HCT116 (cell line): ENCODE measurements around the gene HIF1AN. TPM values are rescaled to one million over a fixed set of nuclear protein-coding genes. Genes with fewer than 3 reads are reported as not detected.

Experiments
- ATAC-seq: fragments of 200-7000 bp; cut with Tn5 transposase; 2 replicates; pipeline ENCODE4 v1.9.1; 2020; ENCODE audit warnings: mild to moderate bottlenecking, moderate library complexity
- BruUV-seq: library from RNA; stranded (reverse); fragments of 400-500 nt; replicated peaks from 2 replicates; lab custom pipeline; 2021; lab: Mats Ljungman, UMichigan
- CTCF ChIA-PET: fragments of 300-600 bp; sonication (Branson Sonifier 250); formaldehyde crosslinking; loops from one replicate; lab custom pipeline; 2021; ENCODE audit warnings: antibody characterized with exemption; lab: Charles Lee
- POLR2A ChIA-PET: fragments of 300-600, 350-600 bp; sonication (Branson Sonifier 250); formaldehyde crosslinking; loops from one replicate; lab custom pipeline; 2021; ENCODE audit warnings: antibody characterized with exemption; lab: Charles Lee
- RAD21 ChIA-PET, 2 experiments: fragments of 300-600 bp; sonication (Branson Sonifier 250); formaldehyde crosslinking; loops; one replicate each; lab custom pipeline; 2023; ENCODE audit warnings: low total read pairs in 2 of 2; ENCODE audit not compliant: uncharacterized antibody in 2 of 2, unreplicated experiment in 2 of 2, low non-redundant PET in 1 of 2; lab: Charles Lee
- DNase-seq: peaks from one replicate; pipeline ENCODE4 v3.0.0-alpha.2; 2010; ENCODE audit warnings: low read depth, low spot score
- H2AFZ ChIP-seq: fragments of 200-600 bp; shearing (Covaris generic), sonication (generic); 2 replicates; pipeline ENCODE4 v1.6.1; 2017; ENCODE audit warnings: low read depth, mixed run types, mixed read lengths, antibody characterized with exemption, low read length; ENCODE audit not compliant: poor library complexity, severe bottlenecking
- H3K27ac ChIP-seq: 2 replicates; pipeline ENCODE4 v1.5.1; 2012; ENCODE audit warnings: low read depth, low read length
- H3K27me3 ChIP-seq: fragments of 200-600 bp; sonication (generic); 2 replicates; pipeline ENCODE4 v1.6.1; 2016; ENCODE audit warnings: mixed run types, low read length, mixed read lengths; ENCODE audit not compliant: insufficient read depth
- H3K36me3 ChIP-seq, 2 experiments: fragments of 200-500 bp in 1 of 2; fragments of 200-600 bp in 1 of 2; sonication (Bioruptor generic) in 1 of 2; sonication (generic) in 1 of 2; 2 replicates each; pipeline versions ENCODE4 v1.5.1 to v1.6.1; 2014 to 2016; ENCODE audit warnings: low read length in 2 of 2, inconsistent platforms in 1 of 2, mixed read lengths in 1 of 2, mixed run types in 1 of 2; ENCODE audit not compliant: insufficient read depth in 2 of 2, control insufficient read depth in 1 of 2
- H3K4me1 ChIP-seq, 2 experiments: fragments of 200-600 bp in 1 of 2; sonication (generic) in 1 of 2; 2 replicates each; pipeline versions ENCODE4 v1.5.1 to v1.6.1; 2012 to 2017; ENCODE audit warnings: low read length in 2 of 2, inconsistent platforms in 1 of 2, mild to moderate bottlenecking in 1 of 2, mixed read lengths in 1 of 2, mixed run types in 1 of 2, moderate library complexity in 1 of 2; ENCODE audit not compliant: insufficient read depth in 2 of 2, control insufficient read depth in 1 of 2
- H3K4me2 ChIP-seq: fragments of 200-600 bp; sonication (generic); 2 replicates; pipeline ENCODE4 v1.6.1; 2017; ENCODE audit warnings: mixed run types, low read length, mixed read lengths
- H3K4me3 ChIP-seq, 2 experiments: fragments of 200-600 bp in 1 of 2; sonication (generic) in 1 of 2; replicated peaks in 1 of 2; 2 replicates each; pipeline ENCODE4 v1.5.1; 2011 to 2016; ENCODE audit warnings: low read length in 2 of 2, control low read depth in 1 of 2, low read depth in 1 of 2, mild to moderate bottlenecking in 1 of 2, mixed read lengths in 1 of 2, mixed run types in 1 of 2
- H3K79me2 ChIP-seq: fragments of 200-600 bp; sonication (generic); 2 replicates; pipeline ENCODE4 v1.6.1; 2017; ENCODE audit warnings: mild to moderate bottlenecking, mixed run types, low read length, moderate library complexity, mixed read lengths; ENCODE audit not compliant: insufficient read depth
- H3K9ac ChIP-seq: fragments of 200-600 bp; sonication (generic); 2 replicates; pipeline ENCODE4 v1.6.1; 2016; ENCODE audit warnings: low read length, mixed read lengths
- H3K9me2 ChIP-seq: fragments of 200-600 bp; sonication (generic), shearing (Covaris generic); 2 replicates; pipeline ENCODE4 v1.6.1; 2017; ENCODE audit warnings: mixed run types, mild to moderate bottlenecking, moderate library complexity; ENCODE audit not compliant: insufficient read depth
- H3K9me3 ChIP-seq, 2 experiments: fragments of 200-500 bp in 1 of 2; fragments of 200-600 bp in 1 of 2; sonication (Bioruptor generic) in 1 of 2; sonication (generic) in 1 of 2; 2 replicates each; pipeline ENCODE4 v1.6.1; 2014 to 2017; ENCODE audit warnings: low read length in 2 of 2, mixed read lengths in 2 of 2, inconsistent platforms in 1 of 2, low read depth in 1 of 2, mild to moderate bottlenecking in 1 of 2, mixed run types in 1 of 2, moderate library complexity in 1 of 2; ENCODE audit not compliant: control insufficient read depth in 1 of 2, insufficient read depth in 1 of 2
- H4K20me1 ChIP-seq: fragments of 200-600 bp; sonication (generic), shearing (Covaris generic); 2 replicates; pipeline ENCODE4 v1.6.1; 2017; ENCODE audit warnings: mixed run types, mild to moderate bottlenecking, moderate library complexity; ENCODE audit not compliant: insufficient read depth
- ATF3 ChIP-seq: IDR thresholded peaks from 2 replicates; pipeline ENCODE4 v1.6.1; 2012
- CBX3 ChIP-seq: IDR thresholded peaks from 2 replicates; pipeline ENCODE4 v1.6.1; 2012; ENCODE audit warnings: low read depth
- CTCF ChIP-seq, 3 experiments: fragments of 200-600 bp in 1 of 3; sonication (generic) in 1 of 3; IDR thresholded peaks in 2 of 3; conservative IDR thresholded peaks in 1 of 3; 2 replicates each; pipeline ENCODE4 v1.5.1; 2012 to 2017; ENCODE audit warnings: low read depth in 2 of 3, low read length in 2 of 3, antibody characterized with exemption in 1 of 3, borderline replicate concordance in 1 of 3, control low read depth in 1 of 3, mild to moderate bottlenecking in 1 of 3, mixed read lengths in 1 of 3, mixed run types in 1 of 3, moderate library complexity in 1 of 3; ENCODE audit not compliant: insufficient read depth in 1 of 3
- EGR1 ChIP-seq: IDR thresholded peaks from 2 replicates; pipeline ENCODE4 v1.6.1; 2012; ENCODE audit warnings: low read depth
- ELF1 ChIP-seq: IDR thresholded peaks from 2 replicates; pipeline ENCODE4 v1.6.1; 2012; ENCODE audit warnings: low read depth, borderline replicate concordance
- EZH2 ChIP-seq: fragments of 200-600 bp; sonication (generic); IDR thresholded peaks from 2 replicates; pipeline ENCODE4 v1.6.1; 2017; ENCODE audit warnings: antibody characterized with exemption, mixed run types
- FOSL1 ChIP-seq: IDR thresholded peaks from 2 replicates; pipeline ENCODE4 v1.6.1; 2012; ENCODE audit warnings: low read depth
- JUND ChIP-seq: IDR thresholded peaks from 2 replicates; pipeline ENCODE4 v1.6.1; 2012
- MAX ChIP-seq: IDR thresholded peaks from 2 replicates; pipeline ENCODE4 v1.6.1; 2012
- POLR2A ChIP-seq: IDR thresholded peaks from 2 replicates; pipeline ENCODE4 v1.7.0; 2011; ENCODE audit warnings: borderline replicate concordance; ENCODE audit not compliant: insufficient read depth, insufficient read length; ENCODE audit errors: extremely low read depth
- POLR2AphosphoS5 ChIP-seq: IDR thresholded peaks from 2 replicates; pipeline ENCODE4 v1.6.1; 2011; ENCODE audit warnings: mild to moderate bottlenecking, low read depth, low read length, moderate library complexity
- RAD21 ChIP-seq: IDR thresholded peaks from 2 replicates; pipeline ENCODE4 v1.6.1; 2012; ENCODE audit warnings: low read depth, mild to moderate bottlenecking
- REST ChIP-seq: IDR thresholded peaks from 2 replicates; pipeline ENCODE4 v1.6.1; 2012; ENCODE audit warnings: low read depth
- SIN3A ChIP-seq: IDR thresholded peaks from 2 replicates; pipeline ENCODE4 v1.6.1; 2012; ENCODE audit warnings: low read depth
- SP1 ChIP-seq: IDR thresholded peaks from 2 replicates; pipeline ENCODE4 v1.6.1; 2012; ENCODE audit warnings: low read depth
- SRF ChIP-seq: IDR thresholded peaks from 2 replicates; pipeline ENCODE4 v1.6.1; 2012; ENCODE audit warnings: low read depth
- YY1 ChIP-seq: IDR thresholded peaks from 2 replicates; pipeline ENCODE4 v1.6.1; 2011; ENCODE audit warnings: low read length, low read depth, moderate library complexity, mild to moderate bottlenecking; ENCODE audit not compliant: insufficient replicate concordance; ENCODE audit errors: extremely low read depth
- ZBTB33 ChIP-seq: IDR thresholded peaks from 2 replicates; pipeline ENCODE4 v1.6.1; 2011; ENCODE audit warnings: mild to moderate bottlenecking, low read length, moderate library complexity; ENCODE audit not compliant: insufficient replicate concordance; ENCODE audit errors: extremely low read depth
- ZNF274 ChIP-seq: fragments of 200-500 bp; sonication (Bioruptor generic); IDR thresholded peaks from 2 replicates; pipeline ENCODE4 v1.6.1; 2014; ENCODE audit warnings: mild to moderate bottlenecking, low read depth, low read length, inconsistent platforms
- intact Hi-C: fragments of 100-400 bp; cut with micrococcal nuclease; formaldehyde crosslinking; loops from 2 replicates; pipeline ENCODE4 v1.10.0; 2022
- total RNA-seq: library from RNA; stranded (reverse); gene quantifications from one replicate; pipeline ENCODE4 v1.2.1, GENCODE V29; 2021; ENCODE audit not compliant: unreplicated experiment

The HIF1AN gene
- total RNA-seq, 1 experiment from 2014 or later, result 67.2 TPM

- Histone ChIP-seq H3K9me3 (no peaks in the 10 kb centered on the region), H3K27me3 (no peaks in the 10 kb centered on the region), H3K9me2 (no peaks in the 10 kb centered on the region), H3K36me3 (peaks cover 27 to 45% of the 10 kb centered on the region in 2 experiments; a peak in 3 of 4 replicates), H3K4me3 (no peak overlapping the region), H3K9ac (no peak overlapping the region), H3K4me2 (no peak overlapping the region), H2AFZ (no peak overlapping the region), H3K4me1 (no peaks in the 10 kb centered on the region), H4K20me1 (no peaks in the 10 kb centered on the region), H3K79me2 (no peaks in the 10 kb centered on the region), H3K27ac (no peak overlapping the region)
- RAD21 ChIA-PET, result no interaction called here
- intact Hi-C loops, result no loop called here
- ATAC-seq, result no peak
- no peak for DNase-seq
- POLR2A ChIA-PET, result no interaction called here
- CTCF ChIA-PET, result no interaction called here
- BruUV-seq, result no TSS peak
- TF ChIP-seq FOSL1 (no peak), ZNF274 (no peak), EZH2 (no peak), ATF3 (no peak), EGR1 (no peak), SIN3A (no peak), ELF1 (no peak), SRF (no peak), SP1 (no peak), RAD21 (no peak), CTCF (IDR thresholded peaks at IDR 0.05 in 2 of 3, conservative IDR thresholded peaks at IDR 0.05 in 1 of 3; ENCODE audit: borderline replicate concordance in 1 of 3, insufficient read depth in 1 of 3, low read depth in 2 of 3, low read length in 2 of 3) (no peak), JUND (no peak), ZBTB33 (no peak), POLR2AphosphoS5 (no peak), YY1 (no peak), MAX (no peak), POLR2A (no peak), REST (no peak), CBX3 (no peak)
Observed at GRCh38 chr10:100501423-100501822, 34.3 kb upstream of the HIF1AN start.
